ENCODE data around the gene TLN1.

DNA sequence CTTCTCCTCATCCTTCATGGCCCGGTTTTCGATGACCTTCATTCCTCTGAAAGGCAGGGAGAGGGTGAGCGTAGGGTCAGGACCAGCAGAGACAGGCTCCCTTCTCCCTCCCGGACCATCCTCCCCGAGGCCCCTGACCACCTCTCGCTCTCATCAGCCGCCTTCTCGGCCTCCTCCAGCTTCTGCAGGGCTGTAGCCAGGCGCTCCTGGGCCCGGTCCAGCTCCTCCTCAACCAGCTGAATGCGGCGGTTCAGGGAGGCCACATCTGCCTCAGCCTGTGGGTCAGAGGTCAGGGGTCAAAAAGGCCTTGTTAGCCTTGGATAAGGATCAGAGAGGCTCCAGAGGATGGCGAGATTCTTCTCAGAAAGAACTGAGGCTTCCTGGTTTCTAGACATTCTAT is 46.5 kb downstream of the TLN1 start:
- TF ChIP-seq CTCF (conservative IDR thresholded peaks at IDR 0.05; ENCODE audit: low read depth in 2 of 2), result no peak
- no peak for TF ChIP-seq EZH2 (IDR thresholded peaks at IDR 0.05; ENCODE audit: low read depth, unreplicated experiment)
- no peak for TF ChIP-seq POLR2AphosphoS5 (IDR thresholded peaks at IDR 0.05; ENCODE audit: low read depth)
- no peak for TF ChIP-seq STAT1 (IDR thresholded peaks at IDR 0.05; ENCODE audit: unreplicated experiment)
